ENCODE data around the gene FLCN.

Gene FLCN

GRCh38 chr17:17166446-17166845 lies 70.5 kb downstream of the FLCN start:
- no peak for DNase-seq (ENCODE audit: low spot score)

- no peak for DNase-seq (ENCODE audit: low spot score)
Observed at GRCh38 chr17:17165666-17166308, 71.2 kb downstream of the FLCN start.

- no peak for DNase-seq (ENCODE audit: low spot score)
Observed at GRCh38 chr17:17164676-17165075, 72.3 kb downstream of the FLCN start.

- DNase-seq (ENCODE audit: low spot score) = no peak
Observed at GRCh38 chr17:17164156-17164555, 72.8 kb downstream of the FLCN start.
